ENCODE data around the gene COL5A1. TPM values are rescaled to one million over a fixed set of nuclear protein-coding genes. Genes with fewer than 3 reads are reported as not detected.

COL5A1 gene
- total RNA-seq, 1 donor from 2014 or later, result 1,552 TPM

- no peak for TF ChIP-seq CTCF (IDR thresholded peaks at IDR 0.05)
- Mint-ChIP-seq H3K27me3 (ENCODE audit: unreplicated experiment) (no peaks in the 10 kb centered on the region), H3K9me3 (ENCODE audit: unreplicated experiment) (no peaks in the 10 kb centered on the region), H3K4me1 (ENCODE audit: unreplicated experiment) (no peaks in the 10 kb centered on the region), H3K36me3 (ENCODE audit: unreplicated experiment) (peaks cover 49% of the 10 kb centered on the region), H3K4me3 (ENCODE audit: unreplicated experiment) (no peak overlapping the region), H3K27ac (ENCODE audit: unreplicated experiment) (no peak overlapping the region)
- no peak for DNase-seq (ENCODE audit: extremely low spot score, unreplicated experiment)
Observed at GRCh38 chr9:134840511-134840910, 198.9 kb downstream of the COL5A1 start.

- no peak for DNase-seq (ENCODE audit: extremely low spot score, unreplicated experiment)
- Mint-ChIP-seq H3K27ac (ENCODE audit: unreplicated experiment) (no peak overlapping the region), H3K4me3 (ENCODE audit: unreplicated experiment) (no peak overlapping the region), H3K36me3 (ENCODE audit: unreplicated experiment) (peaks cover 49% of the 10 kb centered on the region), H3K9me3 (ENCODE audit: unreplicated experiment) (no peaks in the 10 kb centered on the region), H3K27me3 (ENCODE audit: unreplicated experiment) (no peaks in the 10 kb centered on the region), H3K4me1 (ENCODE audit: unreplicated experiment) (no peaks in the 10 kb centered on the region)
- TF ChIP-seq CTCF (IDR thresholded peaks at IDR 0.05), result no peak
Observed at GRCh38 chr9:134841180-134841904, 199.7 kb downstream of the COL5A1 start.

GRCh38 chr9:134842321-134842720 lies 200.7 kb downstream of the COL5A1 start:
- H3K36me3 Mint-ChIP-seq (ENCODE audit: unreplicated experiment), result peaks cover 41% of the 10 kb centered on the region
- no peak for TF ChIP-seq CTCF (IDR thresholded peaks at IDR 0.05)
- no peaks in the 10 kb centered on the region for H3K9me3 Mint-ChIP-seq (ENCODE audit: unreplicated experiment)
- H3K27ac Mint-ChIP-seq (ENCODE audit: unreplicated experiment), result no peak overlapping the region
- no peak overlapping the region for H3K4me3 Mint-ChIP-seq (ENCODE audit: unreplicated experiment)
- H3K4me1 Mint-ChIP-seq (ENCODE audit: unreplicated experiment), result no peaks in the 10 kb centered on the region
- no peak for DNase-seq (ENCODE audit: extremely low spot score, unreplicated experiment)
- H3K27me3 Mint-ChIP-seq (ENCODE audit: unreplicated experiment), result no peaks in the 10 kb centered on the region

GRCh38 chr9:134843740-134844139 lies 202.1 kb downstream of the COL5A1 start:
- Mint-ChIP-seq H3K4me1 (ENCODE audit: unreplicated experiment) (no peaks in the 10 kb centered on the region), H3K27me3 (ENCODE audit: unreplicated experiment) (no peaks in the 10 kb centered on the region), H3K4me3 (ENCODE audit: unreplicated experiment) (no peak overlapping the region), H3K9me3 (ENCODE audit: unreplicated experiment) (no peaks in the 10 kb centered on the region), H3K36me3 (ENCODE audit: unreplicated experiment) (peaks cover 36% of the 10 kb centered on the region), H3K27ac (ENCODE audit: unreplicated experiment) (no peak overlapping the region)
- TF ChIP-seq CTCF (IDR thresholded peaks at IDR 0.05), result no peak
- DNase-seq (ENCODE audit: extremely low spot score, unreplicated experiment), result no peak

- no peak for DNase-seq (ENCODE audit: extremely low spot score, unreplicated experiment)
- H3K27me3 Mint-ChIP-seq (ENCODE audit: unreplicated experiment), result no peaks in the 10 kb centered on the region
- no peaks in the 10 kb centered on the region for H3K4me1 Mint-ChIP-seq (ENCODE audit: unreplicated experiment)
- no peak overlapping the region for H3K4me3 Mint-ChIP-seq (ENCODE audit: unreplicated experiment)
- TF ChIP-seq CTCF (IDR thresholded peaks at IDR 0.05), result no peak
- no peaks in the 10 kb centered on the region for H3K9me3 Mint-ChIP-seq (ENCODE audit: unreplicated experiment)
- peaks cover 34% of the 10 kb centered on the region for H3K36me3 Mint-ChIP-seq (ENCODE audit: unreplicated experiment)
- H3K27ac Mint-ChIP-seq (ENCODE audit: unreplicated experiment), result no peak overlapping the region
Observed at GRCh38 chr9:134844821-134845220, 203.2 kb downstream of the COL5A1 start.

Data from osteocyte (in vitro differentiated cells).